ENCODE measurements around the gene MGMT. TPM values are rescaled to one million over a fixed set of nuclear protein-coding genes. Genes with fewer than 3 reads are reported as not detected.

Gene MGMT
- total RNA-seq, 2 experiments from 2014 or later, result 15.4 to 16.7 TPM

DNA sequence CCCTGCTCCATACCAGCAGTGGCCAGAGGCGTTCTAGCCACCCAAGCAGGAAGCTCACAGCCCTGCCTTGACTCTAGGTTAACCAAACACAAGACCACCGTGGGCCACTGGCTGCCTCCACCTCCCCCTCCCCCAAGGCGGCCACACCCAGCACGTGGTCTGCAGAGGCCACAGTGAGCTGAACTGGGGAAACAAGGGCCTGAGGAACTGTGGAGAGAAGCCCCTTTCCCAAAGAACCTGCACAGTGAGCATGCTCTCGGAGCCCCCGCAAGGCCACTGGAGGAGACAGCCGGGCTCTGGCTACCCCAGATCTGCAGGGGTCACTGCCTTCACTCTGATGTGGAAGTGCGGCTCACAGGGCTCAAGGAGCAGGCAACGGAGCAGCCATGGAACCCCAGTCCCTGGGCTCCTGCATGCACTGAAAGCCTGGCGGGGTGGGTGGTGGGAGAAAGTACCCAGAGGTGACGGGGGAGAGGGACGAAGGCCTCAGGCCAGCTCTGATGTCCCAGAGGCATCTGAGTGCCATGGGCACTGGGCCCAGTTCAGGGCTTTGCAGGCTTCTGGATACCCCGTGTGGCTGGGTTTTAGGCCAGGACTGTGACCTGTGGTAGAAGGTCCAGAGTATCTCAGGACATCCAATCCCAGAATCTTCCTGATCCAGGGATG, 307.8 kb downstream of the MGMT start:
- POLR2A ChIA-PET, result no interaction called here
- DNase-seq, result no peak
- no peaks in the 10 kb centered on the region for H3K27me3 Mint-ChIP-seq

DNA sequence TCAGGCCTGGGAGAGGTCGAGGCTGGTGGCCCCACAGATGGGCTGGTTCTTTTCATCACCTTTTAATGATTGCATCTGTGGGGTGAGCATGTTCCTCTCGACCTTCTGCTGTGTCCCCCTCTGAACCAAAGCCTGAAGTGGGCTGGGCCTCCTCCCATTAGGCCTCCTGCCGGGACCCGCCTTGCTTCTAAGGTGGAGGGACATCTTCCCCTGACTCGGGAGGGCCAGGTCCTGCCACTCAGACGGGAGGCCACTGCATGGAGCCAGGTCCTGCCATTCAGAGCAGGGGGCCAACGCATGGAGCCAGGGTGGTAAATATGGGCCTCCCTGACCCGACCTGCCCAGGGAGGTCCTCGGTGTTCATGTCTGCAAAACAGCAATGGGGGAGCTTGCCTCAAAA, 308.6 kb downstream of the MGMT start:
- H3K4me1 Mint-ChIP-seq, result no peaks in the 10 kb centered on the region
- H3K36me3 Mint-ChIP-seq (ENCODE audit: low read depth), result no peaks in the 10 kb centered on the region
- H3K9me3 Mint-ChIP-seq, result peaks cover 9% of the 10 kb centered on the region
- H3K27me3 Mint-ChIP-seq, result no peaks in the 10 kb centered on the region
- ChIA-PET POLR2A (no interaction called here), CTCF (no interaction called here)
- DNase-seq, result no peak
- H3K4me3 Mint-ChIP-seq, result no peak overlapping the region
- no peak overlapping the region for H3K27ac Mint-ChIP-seq

More for the DNA sequence above, 307.8 kb downstream of the MGMT start:
- Mint-ChIP-seq H3K9me3 (peaks cover 9% of the 10 kb centered on the region), H3K36me3 (ENCODE audit: low read depth) (no peaks in the 10 kb centered on the region), H3K27ac (no peak overlapping the region), H3K4me3 (no peak overlapping the region), H3K4me1 (no peaks in the 10 kb centered on the region)
- CTCF ChIA-PET, result no interaction called here

DNA sequence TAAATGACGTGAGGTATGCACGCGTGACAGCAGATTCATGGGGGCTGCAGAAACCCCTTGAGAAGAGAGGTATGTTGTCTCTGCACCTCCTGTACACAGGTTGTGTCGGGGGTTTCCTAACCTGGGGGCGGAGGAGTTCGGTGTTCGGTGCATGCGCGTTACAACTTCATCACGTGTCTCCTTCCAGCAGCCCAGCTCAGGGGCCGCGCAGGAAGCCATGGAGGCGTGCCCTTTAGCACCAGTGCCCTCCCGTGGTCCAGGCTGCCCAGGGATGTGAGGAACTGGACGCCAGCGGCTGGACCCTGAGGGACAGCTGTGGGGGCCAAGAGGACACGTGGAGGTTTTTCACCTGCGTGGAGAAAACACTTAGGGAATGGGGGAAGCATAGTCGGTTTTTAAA, 310.6 kb downstream of the MGMT start:
- Mint-ChIP-seq H3K4me1 (no peaks in the 10 kb centered on the region), H3K27ac (no peak overlapping the region), H3K4me3 (no peak overlapping the region), H3K27me3 (no peaks in the 10 kb centered on the region), H3K36me3 (ENCODE audit: low read depth) (no peaks in the 10 kb centered on the region), H3K9me3 (peaks cover 7% of the 10 kb centered on the region)
- no peak for DNase-seq
- ChIA-PET POLR2A (no interaction called here), CTCF (no interaction called here)

DNA sequence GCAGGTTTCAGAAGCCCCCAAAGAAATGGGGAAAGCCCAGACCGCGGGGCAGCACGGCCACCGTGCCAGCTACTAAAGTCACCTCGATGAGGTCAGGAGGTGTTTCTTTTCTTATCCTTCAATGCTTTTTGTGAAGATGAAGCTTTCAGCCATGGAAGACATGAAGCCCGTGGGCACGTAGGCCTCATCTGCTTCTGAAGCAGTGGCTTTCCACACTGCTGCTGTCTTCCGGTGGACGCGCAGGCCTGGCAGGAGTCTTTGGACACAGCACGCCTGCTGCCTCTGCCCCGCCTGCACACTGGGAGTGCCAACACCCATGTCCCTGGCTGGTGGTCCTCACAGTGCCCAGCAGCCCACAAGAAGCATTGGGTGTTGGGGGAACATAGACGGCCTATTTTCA, 311.5 kb downstream of the MGMT start:
- Mint-ChIP-seq H3K4me1 (no peaks in the 10 kb centered on the region), H3K4me3 (no peak overlapping the region), H3K9me3 (peaks cover 13% of the 10 kb centered on the region), H3K36me3 (ENCODE audit: low read depth) (no peaks in the 10 kb centered on the region), H3K27ac (no peak overlapping the region), H3K27me3 (no peaks in the 10 kb centered on the region)
- ChIA-PET POLR2A (no interaction called here), CTCF (no interaction called here)
- DNase-seq, result no peak

DNA sequence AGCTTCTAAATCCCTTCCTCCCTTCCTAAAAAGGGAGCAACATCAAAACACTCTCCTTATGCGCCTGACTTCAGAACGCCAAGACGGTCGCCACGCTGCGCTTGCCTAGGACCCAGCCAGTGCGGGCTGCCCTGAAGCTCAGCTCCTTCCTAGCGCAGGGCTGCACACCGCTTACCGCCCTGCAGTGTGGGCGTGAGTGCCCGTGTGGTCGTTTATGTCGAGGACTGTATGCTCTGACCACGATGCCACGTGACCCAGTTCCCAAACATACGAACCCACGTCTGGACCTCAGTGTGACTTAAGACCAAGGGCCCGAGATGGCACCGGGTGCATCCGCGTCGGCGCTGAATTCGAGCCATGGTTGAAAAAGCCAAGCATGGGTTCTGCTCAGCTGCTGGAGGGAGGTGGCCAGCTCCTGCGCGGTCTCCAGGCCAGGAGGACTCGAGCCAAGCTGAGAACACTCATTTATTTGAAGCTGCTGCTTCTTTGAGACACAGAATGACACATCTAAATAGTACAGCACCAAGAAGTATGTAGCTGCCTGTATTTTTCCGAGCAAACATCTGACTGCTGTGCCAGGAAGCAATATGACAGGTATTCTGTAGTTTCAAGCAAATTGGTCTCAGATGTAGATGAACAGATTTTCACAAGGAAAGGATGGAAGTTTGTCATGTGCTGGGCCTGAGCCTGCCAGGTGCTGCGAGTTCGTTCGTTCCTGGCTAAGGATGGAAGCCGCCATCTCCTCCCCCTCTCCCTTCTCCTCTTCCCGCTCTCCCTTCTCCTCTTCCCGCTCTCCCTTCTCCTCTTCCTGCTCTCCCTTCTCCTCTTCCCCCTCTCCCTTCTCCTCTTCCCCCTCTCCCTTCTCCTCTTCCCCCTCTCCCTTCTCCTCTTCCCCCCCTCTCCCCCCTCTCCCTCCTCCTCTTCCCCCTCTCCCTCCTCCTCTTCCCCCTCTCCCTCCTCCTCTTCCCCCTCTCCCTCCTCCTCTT, 312.4 kb downstream of the MGMT start:
- no peak for DNase-seq
- H3K4me1 Mint-ChIP-seq, result no peaks in the 10 kb centered on the region
- H3K9me3 Mint-ChIP-seq, result peaks cover 19% of the 10 kb centered on the region
- no peak overlapping the region for H3K27ac Mint-ChIP-seq
- no peak overlapping the region for H3K4me3 Mint-ChIP-seq
- no peaks in the 10 kb centered on the region for H3K36me3 Mint-ChIP-seq (ENCODE audit: low read depth)
- CTCF ChIA-PET, result no interaction called here
- no peaks in the 10 kb centered on the region for H3K27me3 Mint-ChIP-seq
- POLR2A ChIA-PET, result no interaction called here

DNA sequence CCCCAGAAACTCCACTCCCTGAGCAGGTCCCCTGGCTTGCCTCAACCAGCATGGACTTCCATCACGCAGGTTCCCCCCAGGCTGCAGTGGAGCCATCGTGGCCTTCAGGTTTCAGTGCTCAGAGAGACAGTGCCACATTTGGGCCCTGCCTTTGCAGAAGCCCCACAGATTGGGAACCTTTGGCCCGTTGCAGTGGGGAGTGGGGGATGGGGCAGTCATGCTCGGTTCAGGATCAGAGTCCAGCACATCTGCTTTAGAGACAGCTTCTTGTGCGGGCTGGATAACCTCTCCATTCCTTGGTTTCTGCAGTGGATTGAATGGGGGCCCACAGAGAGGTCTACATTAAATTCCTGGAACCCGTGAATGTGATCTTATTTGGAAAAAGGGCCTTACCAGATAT, 313.2 kb downstream of the MGMT start:
- no peaks in the 10 kb centered on the region for H3K27me3 Mint-ChIP-seq
- POLR2A ChIA-PET, result no interaction called here
- CTCF ChIA-PET, result no interaction called here
- no peaks in the 10 kb centered on the region for H3K36me3 Mint-ChIP-seq (ENCODE audit: low read depth)
- H3K4me1 Mint-ChIP-seq, result no peaks in the 10 kb centered on the region
- DNase-seq, result no peak
- no peak overlapping the region for H3K27ac Mint-ChIP-seq
- peaks cover 24% of the 10 kb centered on the region for H3K9me3 Mint-ChIP-seq
- no peak overlapping the region for H3K4me3 Mint-ChIP-seq

DNA sequence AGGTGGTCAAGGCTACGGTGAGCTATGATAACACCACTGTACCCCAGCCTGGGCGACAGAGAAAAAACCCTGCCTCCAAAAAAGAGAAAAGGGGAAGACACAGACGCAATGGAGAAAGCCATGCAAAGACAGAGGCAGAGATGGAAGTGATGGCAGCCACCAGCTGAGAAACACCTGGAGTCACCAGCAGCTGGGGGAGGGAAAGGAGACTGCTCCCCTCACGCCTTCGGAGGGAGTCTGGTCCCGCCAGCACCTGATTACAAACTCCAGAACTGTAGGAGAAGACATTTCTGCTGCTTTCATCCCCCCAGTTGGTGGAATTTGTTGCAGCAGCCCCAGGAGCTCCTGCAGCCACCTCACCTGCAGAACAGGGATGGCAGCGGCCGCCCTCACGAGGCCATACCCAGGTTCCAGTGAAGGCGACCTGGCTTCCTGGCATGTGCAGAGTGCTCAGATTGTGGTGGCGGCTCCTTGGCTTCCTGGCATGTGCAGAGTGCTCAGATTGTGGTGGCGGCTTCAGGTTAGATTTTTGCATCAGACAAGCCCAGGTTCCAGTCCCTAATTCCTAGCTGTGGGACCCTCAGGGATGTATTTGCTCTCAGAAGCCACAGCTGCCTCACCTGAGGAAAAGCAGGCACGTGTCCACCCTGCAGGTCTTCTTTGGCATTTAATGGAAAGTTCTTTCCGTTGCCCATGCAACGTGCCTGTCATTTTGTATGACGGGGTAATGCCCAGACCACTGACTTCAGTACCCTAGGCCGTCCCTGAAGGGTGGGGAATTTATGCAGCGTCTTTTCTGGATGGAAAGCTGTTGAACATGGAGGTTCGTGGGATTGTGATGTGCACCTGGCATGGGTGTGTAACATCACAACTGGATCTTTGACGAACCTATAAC, 314.1 kb downstream of the MGMT start:
- Mint-ChIP-seq H3K36me3 (ENCODE audit: low read depth) (no peaks in the 10 kb centered on the region), H3K9me3 (peaks cover 29% of the 10 kb centered on the region), H3K4me3 (no peak overlapping the region), H3K27ac (no peak overlapping the region), H3K4me1 (no peaks in the 10 kb centered on the region), H3K27me3 (no peaks in the 10 kb centered on the region)
- POLR2A ChIA-PET, result no interaction called here
- no peak for DNase-seq
- CTCF ChIA-PET, result no interaction called here

DNA sequence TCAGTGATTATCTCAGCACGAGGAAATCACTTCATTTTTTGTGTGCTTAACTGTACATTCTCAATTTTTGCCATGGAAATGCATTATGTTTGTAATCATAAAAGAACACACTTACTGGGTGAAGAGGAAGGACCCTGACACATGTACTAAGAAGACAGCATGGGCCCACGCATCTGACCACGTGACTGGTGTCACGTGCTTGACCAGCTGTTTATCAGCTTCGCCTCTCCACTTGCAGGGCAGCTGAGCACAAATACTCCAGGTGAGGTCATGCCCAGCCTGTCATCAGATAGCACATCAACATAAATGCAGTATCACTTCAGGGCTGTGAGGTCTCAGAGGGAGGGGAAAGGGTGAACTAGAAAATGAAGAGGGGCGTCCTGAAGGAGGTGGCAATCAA, 317.2 kb downstream of the MGMT start:
- no peaks in the 10 kb centered on the region for H3K4me1 Mint-ChIP-seq
- no peak overlapping the region for H3K4me3 Mint-ChIP-seq
- H3K27ac Mint-ChIP-seq, result no peak overlapping the region
- ChIA-PET CTCF (no interaction called here), POLR2A (no interaction called here)
- no peaks in the 10 kb centered on the region for H3K27me3 Mint-ChIP-seq
- no peak for DNase-seq
- no peaks in the 10 kb centered on the region for H3K36me3 Mint-ChIP-seq (ENCODE audit: low read depth)
- peaks cover 33% of the 10 kb centered on the region for H3K9me3 Mint-ChIP-seq

DNA sequence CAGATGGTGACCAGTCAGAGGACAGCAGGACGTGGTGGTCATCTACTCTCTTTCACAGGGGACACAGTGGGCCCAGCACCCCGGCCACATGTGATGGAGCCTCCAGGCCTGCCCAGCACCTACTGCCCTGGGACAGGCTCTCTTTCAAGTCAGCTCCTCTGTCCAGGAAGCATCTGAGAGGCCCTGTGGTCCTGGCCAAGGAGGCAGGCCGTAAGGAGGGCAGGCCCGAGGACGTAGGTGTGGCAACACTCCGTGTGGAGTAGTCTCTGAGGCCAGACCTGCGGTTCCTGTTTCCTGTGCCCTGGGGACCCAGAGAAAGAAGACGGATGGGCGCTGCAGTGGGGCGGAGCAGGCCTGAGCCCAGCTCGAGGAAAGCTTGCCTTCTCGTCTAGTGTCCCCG, 317.9 kb downstream of the MGMT start:
- H3K36me3 Mint-ChIP-seq (ENCODE audit: low read depth), result no peaks in the 10 kb centered on the region
- peaks cover 38% of the 10 kb centered on the region for H3K9me3 Mint-ChIP-seq
- ChIA-PET CTCF (no interaction called here), POLR2A (no interaction called here)
- H3K4me3 Mint-ChIP-seq, result no peak overlapping the region
- no peaks in the 10 kb centered on the region for H3K4me1 Mint-ChIP-seq
- H3K27me3 Mint-ChIP-seq, result no peaks in the 10 kb centered on the region
- DNase-seq, result no peak
- no peak overlapping the region for H3K27ac Mint-ChIP-seq

DNA sequence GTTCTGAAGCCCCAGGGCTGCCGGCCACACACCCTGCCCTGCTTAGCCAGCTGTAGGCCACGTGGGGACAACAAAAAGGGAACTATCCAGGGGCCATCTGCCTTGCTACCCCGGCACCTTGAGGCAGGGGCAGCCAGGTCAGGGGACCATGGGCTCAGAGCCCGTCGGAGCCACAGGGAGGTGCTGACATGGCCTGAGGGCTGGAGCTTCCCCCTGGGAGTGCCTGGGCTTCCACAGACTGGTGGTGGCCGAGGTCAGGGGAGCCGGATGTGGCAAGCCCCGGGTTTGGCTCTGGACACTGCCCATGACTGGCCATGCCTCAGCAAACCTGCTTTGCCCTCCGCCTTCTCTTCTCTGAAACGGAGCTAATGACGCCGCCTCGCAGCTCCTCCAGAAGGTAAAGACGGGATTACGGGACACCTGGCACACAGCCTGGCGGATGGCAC, 318.5 kb downstream of the MGMT start:
- no peak overlapping the region for H3K27ac Mint-ChIP-seq
- H3K27me3 Mint-ChIP-seq, result no peaks in the 10 kb centered on the region
- ChIA-PET CTCF (no interaction called here), POLR2A (no interaction called here)
- H3K9me3 Mint-ChIP-seq, result peaks cover 41% of the 10 kb centered on the region
- H3K4me3 Mint-ChIP-seq, result no peak overlapping the region
- no peak for DNase-seq
- H3K36me3 Mint-ChIP-seq (ENCODE audit: low read depth), result no peaks in the 10 kb centered on the region
- no peaks in the 10 kb centered on the region for H3K4me1 Mint-ChIP-seq

DNA sequence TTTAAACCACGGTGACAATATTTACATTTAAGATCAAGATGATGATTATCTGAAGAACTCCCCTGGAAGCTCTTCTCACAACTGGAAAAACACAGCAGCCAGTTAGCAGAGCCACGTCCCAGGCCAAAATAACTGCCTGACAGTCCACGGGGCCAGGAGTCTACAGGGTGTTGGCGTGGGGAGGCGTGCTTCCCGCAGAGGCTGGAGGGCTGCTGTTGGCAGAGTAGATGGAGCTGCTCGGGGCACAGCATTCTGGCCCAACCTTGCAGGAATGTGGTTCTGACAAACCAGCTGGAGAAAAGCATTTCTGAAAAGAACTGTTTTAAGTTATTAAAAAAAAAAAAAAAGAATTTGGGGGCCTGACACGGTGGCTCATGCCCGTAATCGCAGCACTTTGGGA, 319.2 kb downstream of the MGMT start:
- POLR2A ChIA-PET, result no interaction called here
- CTCF ChIA-PET, result no interaction called here

DNA sequence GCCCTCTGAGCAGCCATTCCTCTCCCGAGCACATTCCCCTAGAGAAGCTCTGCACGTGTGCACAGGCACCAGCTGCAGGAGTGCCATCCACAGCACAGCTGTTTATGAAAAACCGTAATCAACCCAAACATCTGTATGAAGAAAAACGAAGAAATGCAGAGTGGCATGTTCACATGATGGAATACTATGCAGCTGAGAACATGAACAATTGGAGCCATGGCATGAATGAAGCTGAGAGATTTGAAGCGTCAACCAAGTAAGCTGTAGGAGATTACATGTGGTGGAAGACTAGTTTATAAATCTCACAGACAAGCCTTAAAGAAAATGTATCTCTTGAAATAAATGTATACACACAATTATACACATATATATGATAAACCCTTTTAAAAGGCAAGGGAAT, 320.5 kb downstream of the MGMT start:
- Mint-ChIP-seq H3K27ac (no peak overlapping the region), H3K4me3 (no peak overlapping the region), H3K4me1 (no peaks in the 10 kb centered on the region), H3K9me3 (peaks cover 51% of the 10 kb centered on the region), H3K27me3 (no peaks in the 10 kb centered on the region), H3K36me3 (ENCODE audit: low read depth) (no peaks in the 10 kb centered on the region)
- DNase-seq, result no peak
- ChIA-PET POLR2A (no interaction called here), CTCF (no interaction called here)

More for the DNA sequence above, 319.2 kb downstream of the MGMT start:
- Mint-ChIP-seq H3K27ac (no peak overlapping the region), H3K4me3 (no peak overlapping the region), H3K36me3 (ENCODE audit: low read depth) (no peaks in the 10 kb centered on the region), H3K27me3 (no peaks in the 10 kb centered on the region), H3K4me1 (no peaks in the 10 kb centered on the region), H3K9me3 (peaks cover 45% of the 10 kb centered on the region)
- DNase-seq, result no peak

DNA sequence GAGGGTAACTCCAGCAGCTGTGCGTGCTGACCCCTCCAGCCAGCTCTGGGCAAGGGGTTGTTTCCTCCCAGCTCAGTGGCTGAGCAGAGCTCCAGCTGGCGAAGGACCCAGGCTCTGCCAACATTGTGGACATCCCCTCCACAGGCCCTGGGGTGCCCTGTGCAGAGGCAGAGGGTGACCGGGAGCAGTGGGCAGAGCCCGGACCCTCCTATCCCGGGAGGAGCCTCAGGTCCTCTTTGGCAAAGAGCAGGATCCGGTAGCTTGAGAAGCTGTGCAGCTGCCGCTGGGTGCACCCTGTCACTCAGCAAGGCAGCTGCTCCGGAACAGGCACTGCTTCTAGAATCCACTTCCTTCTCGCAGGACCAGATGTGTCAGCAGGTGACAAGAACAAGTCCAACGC, 321.2 kb downstream of the MGMT start:
- H3K4me3 Mint-ChIP-seq, result no peak overlapping the region
- H3K9me3 Mint-ChIP-seq, result peaks cover 50% of the 10 kb centered on the region
- H3K36me3 Mint-ChIP-seq (ENCODE audit: low read depth), result no peaks in the 10 kb centered on the region
- CTCF ChIA-PET, result no interaction called here
- no peak for DNase-seq
- no peaks in the 10 kb centered on the region for H3K27me3 Mint-ChIP-seq
- H3K4me1 Mint-ChIP-seq, result no peaks in the 10 kb centered on the region
- POLR2A ChIA-PET, result no interaction called here
- H3K27ac Mint-ChIP-seq, result no peak overlapping the region
